GM10266 (cell line): ENCODE data around the gene APBB3.

Experiments used
- DNase-seq: peaks from one replicate; pipeline ENCODE4 v3.0.0; 2012; ENCODE audit errors: extremely low spot score
- CTCF ChIP-seq: IDR thresholded peaks from 2 replicates; pipeline ENCODE4 v1.5.1; 2012; ENCODE audit warnings: mild to moderate bottlenecking, low read depth; ENCODE audit not compliant: control insufficient read depth, insufficient read depth; ENCODE audit errors: missing control alignments

Gene APBB3

GRCh38 chr5:140557965-140558364 is 6.4 kb downstream of the APBB3 start:
- TF ChIP-seq CTCF, result no peak
- DNase-seq, result no peak

- DNase-seq, result peak; percentile 89
- no peak for TF ChIP-seq CTCF
These were observed 7.1 kb downstream of the APBB3 start, which contains the start of gene SRA1 for GRCh38 chr5:140557136-140557805. Gene SRA1 (minus strand): TSS chr5:140557473. CDS start chr5:140557452, 21 bp downstream.

- DNase-seq, result no peak
- no peak for TF ChIP-seq CTCF
These were observed 8.0 kb downstream of the APBB3 start for GRCh38 chr5:140556438-140556837.

GRCh38 chr5:140555747-140556312 is 8.6 kb downstream of the APBB3 start:
- no peak for TF ChIP-seq CTCF
- peak; percentile 31 for DNase-seq

- DNase-seq, result no peak
- TF ChIP-seq CTCF, result no peak
These were observed 9.9 kb downstream of the APBB3 start for GRCh38 chr5:140554454-140554853.

- DNase-seq, result no peak
- no peak for TF ChIP-seq CTCF
These were observed 10.7 kb downstream of the APBB3 start for GRCh38 chr5:140553657-140554056.

GRCh38 chr5:140551872-140552271 is 12.5 kb downstream of the APBB3 start:
- TF ChIP-seq CTCF, result no peak
- no peak for DNase-seq
